A673 (cell line): Measurements from ENCODE around the gene GMEB2.

Experiments used
- CTCF ChIP-seq: fragments of 300-800, 200-600 bp; sonication (generic); conservative IDR thresholded peaks from 2 replicates; pipeline ENCODE4 v1.5.1; 2017; ENCODE audit warnings: low read depth, mild to moderate bottlenecking, antibody characterized with exemption, low read length, moderate library complexity, mixed read lengths
- EZH2 ChIP-seq: fragments of 200-600 bp; sonication (generic); IDR thresholded peaks from 2 replicates; pipeline ENCODE4 v1.6.1; 2017; ENCODE audit warnings: borderline replicate concordance, low read depth, mild to moderate bottlenecking, mixed read lengths, antibody characterized with exemption, low read length; ENCODE audit not compliant: poor library complexity, severe bottlenecking

GRCh38 chr20:63577317-63577894 lies 49.5 kb downstream of the GMEB2 start:
- no peak for TF ChIP-seq CTCF
- TF ChIP-seq EZH2: no peak
